ENCODE data around the gene TSPAN9.

DNA sequence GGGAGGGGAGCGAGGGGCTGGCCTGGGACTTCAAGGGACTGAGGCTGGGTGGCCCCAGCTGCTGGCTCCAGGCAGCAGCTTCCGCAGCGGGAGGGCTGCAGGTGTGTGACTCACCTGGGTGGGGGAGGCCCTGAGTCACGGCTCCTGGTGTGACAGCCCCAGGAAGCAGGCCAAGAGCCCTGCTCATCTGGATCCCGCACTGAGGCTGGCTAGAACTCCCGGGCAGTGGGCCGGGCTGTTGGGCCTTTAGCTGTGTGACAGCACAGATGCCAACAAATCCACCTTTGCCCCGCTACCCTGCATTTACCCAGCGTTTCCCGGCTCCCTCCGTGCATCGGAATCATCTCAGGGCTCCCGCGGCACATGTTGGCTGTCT is 233.8 kb downstream of the TSPAN9 start:
- TF ChIP-seq JUND (IDR thresholded peaks at IDR 0.05; ENCODE audit: low read depth, low read length) (no peak), CBX3 (IDR thresholded peaks at IDR 0.05; ENCODE audit: borderline replicate concordance, low read depth) (no peak)
